ENCODE data around the gene FAM76A.

The FAM76A gene

DNA sequence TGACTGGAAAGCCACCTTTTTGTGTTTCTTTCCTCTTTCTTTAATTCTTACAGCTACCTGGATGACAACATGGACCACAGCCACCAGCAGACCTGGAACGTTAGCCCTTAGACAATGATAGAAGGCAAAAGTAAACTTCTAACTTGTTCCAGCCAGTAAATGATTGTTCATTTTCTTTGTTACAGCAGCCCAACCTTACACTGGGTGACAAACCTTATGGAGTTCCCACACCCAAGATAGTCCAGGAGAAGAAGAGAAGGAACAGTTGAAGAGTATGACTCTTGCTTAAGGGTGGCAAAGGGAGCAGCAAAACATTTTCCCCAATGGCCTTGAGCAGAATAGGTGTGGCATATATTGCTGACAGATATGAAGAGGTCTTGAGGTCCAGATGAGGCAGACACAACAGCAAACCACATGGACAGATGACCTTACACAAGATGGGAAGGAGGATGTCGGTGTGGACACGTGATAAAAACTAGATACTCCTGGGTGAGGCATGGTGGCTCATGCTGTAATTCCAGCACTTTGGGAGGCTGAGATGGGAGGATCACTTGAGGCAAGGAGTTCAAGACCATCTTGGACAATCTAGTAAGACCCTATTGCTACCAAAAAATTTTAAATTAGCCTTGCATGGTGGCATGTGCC lies 11.8 kb upstream of the FAM76A start:
- no peaks in the 10 kb centered on the region for H3K27me3 ChIP-seq (ENCODE audit: control insufficient read depth in 3 of 3, insufficient read depth in 3 of 3, low read depth in 1 of 3, low read length in 3 of 3)
- WGBS, 2 donors (ENCODE audit: extremely low coverage in 2 of 2, insufficient read length in 2 of 2, insufficient replicate concordance in 1 of 2) = no CpG with 5 or more reads among the region's 3 CpGs
- H2BK15ac ChIP-seq (ENCODE audit: low read length) = no peak overlapping the region
- H3K4me1 ChIP-seq (ENCODE audit: control insufficient read depth in 2 of 2, insufficient read depth in 1 of 2, low read depth in 1 of 2, low read length in 2 of 2) = peaks cover 0 to 2% of the 10 kb centered on the region in 2 donors
- no peak overlapping the region for H3K4me3 ChIP-seq (ENCODE audit: low read length in 2 of 2)
- H3K9ac ChIP-seq (ENCODE audit: low read depth, low read length, poor library complexity) = peak overlapping the region; percentile 12
- H3K4me2 ChIP-seq (ENCODE audit: insufficient read depth, low read length, poor library complexity, severe bottlenecking) = no peak overlapping the region
- H3K79me1 ChIP-seq (ENCODE audit: low read depth, low read length) = no peaks in the 10 kb centered on the region
- H3K4ac ChIP-seq (ENCODE audit: low read length) = no peak overlapping the region
- no peak overlapping the region for H3K23ac ChIP-seq (ENCODE audit: low read depth, low read length, poor library complexity)
- no peak overlapping the region for H3K27ac ChIP-seq (replicated peaks; ENCODE audit: low read length)
- no peak overlapping the region for H2BK5ac ChIP-seq (ENCODE audit: low read length)
- no peak overlapping the region for H2BK120ac ChIP-seq (ENCODE audit: low read depth, low read length)
- H3K18ac ChIP-seq (ENCODE audit: low read length) = no peak overlapping the region
- H4K8ac ChIP-seq (ENCODE audit: low read depth, low read length) = no peak overlapping the region
- no peak overlapping the region for H2AK5ac ChIP-seq (ENCODE audit: low read depth, low read length)
- no peak overlapping the region for H4K91ac ChIP-seq (ENCODE audit: low read depth, low read length, poor library complexity)
- no peak overlapping the region for H3K14ac ChIP-seq (ENCODE audit: low read length)
- no peaks in the 10 kb centered on the region for H3K36me3 ChIP-seq (replicated peaks in 1 of 2; ENCODE audit: control insufficient read depth in 2 of 2, insufficient read depth in 2 of 2, low read length in 2 of 2)
- no peak overlapping the region for H2BK12ac ChIP-seq (ENCODE audit: low read length)
- peaks cover 2 to 7% of the 10 kb centered on the region in 2 donors for H3K9me3 ChIP-seq (replicated peaks in 1 of 2; ENCODE audit: control insufficient read depth in 2 of 2, insufficient read depth in 1 of 2, low read depth in 1 of 2, low read length in 2 of 2)
- peak overlapping the region; percentile 46 for H2AFZ ChIP-seq (ENCODE audit: low read length)
- DNase-seq (ENCODE audit: low spot score) = no peak

DNA sequence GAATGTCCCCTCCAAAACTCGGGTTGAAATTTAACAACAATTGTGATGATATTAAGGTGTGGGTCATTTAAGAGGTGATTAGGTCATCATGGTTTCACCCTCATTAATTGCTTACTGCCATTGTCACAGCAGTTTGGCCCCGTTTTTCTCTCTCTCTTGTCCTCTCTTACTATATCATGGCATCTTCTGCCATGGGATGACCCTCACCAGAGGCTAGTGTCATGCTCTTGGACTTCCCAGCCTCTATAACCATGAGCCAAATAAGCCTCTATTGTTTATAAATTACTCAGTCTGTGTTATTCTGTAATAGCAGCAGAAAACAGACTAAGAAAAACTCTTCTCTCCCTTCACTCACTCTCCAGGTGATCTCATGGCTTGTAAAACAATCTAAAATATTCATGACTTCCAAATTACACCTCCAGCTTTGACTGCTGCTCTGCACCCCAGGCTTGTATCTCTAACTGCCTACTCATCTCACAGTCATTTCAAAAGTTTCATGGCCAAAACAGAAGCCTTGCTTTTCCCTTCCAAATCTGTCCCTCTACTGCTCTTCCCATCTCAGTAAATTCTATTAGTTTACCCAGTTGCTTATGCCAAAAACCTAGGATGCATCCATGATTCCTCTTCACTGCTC lies 9.4 kb upstream of the FAM76A start:
- no peak overlapping the region for H3K27ac ChIP-seq (replicated peaks; ENCODE audit: low read length)
- H3K9me3 ChIP-seq (replicated peaks in 1 of 2; ENCODE audit: control insufficient read depth in 2 of 2, insufficient read depth in 1 of 2, low read depth in 1 of 2, low read length in 2 of 2) = peaks cover 2 to 7% of the 10 kb centered on the region in 2 donors
- WGBS, 2 donors (ENCODE audit: extremely low coverage in 2 of 2, insufficient read length in 2 of 2, insufficient replicate concordance in 1 of 2) = no CpG with 5 or more reads among the region's 2 CpGs
- no peak overlapping the region for H4K91ac ChIP-seq (ENCODE audit: low read depth, low read length, poor library complexity)
- H2BK12ac ChIP-seq (ENCODE audit: low read length) = no peak overlapping the region
- H2AFZ ChIP-seq (ENCODE audit: low read length) = no peak overlapping the region
- no peak overlapping the region for H2BK120ac ChIP-seq (ENCODE audit: low read depth, low read length)
- H3K36me3 ChIP-seq (replicated peaks in 1 of 2; ENCODE audit: control insufficient read depth in 2 of 2, insufficient read depth in 2 of 2, low read length in 2 of 2) = no peaks in the 10 kb centered on the region
- no peak overlapping the region for H3K14ac ChIP-seq (ENCODE audit: low read length)
- no peaks in the 10 kb centered on the region for H3K27me3 ChIP-seq (ENCODE audit: control insufficient read depth in 3 of 3, insufficient read depth in 3 of 3, low read depth in 1 of 3, low read length in 3 of 3)
- H3K4ac ChIP-seq (ENCODE audit: low read length) = no peak overlapping the region
- no peak overlapping the region for H3K18ac ChIP-seq (ENCODE audit: low read length)
- no peak overlapping the region for H3K23ac ChIP-seq (ENCODE audit: low read depth, low read length, poor library complexity)
- H3K4me3 ChIP-seq (ENCODE audit: low read length in 2 of 2) = no peak overlapping the region
- DNase-seq (ENCODE audit: low spot score) = no peak
- no peak overlapping the region for H2AK5ac ChIP-seq (ENCODE audit: low read depth, low read length)
- no peaks in the 10 kb centered on the region for H3K79me1 ChIP-seq (ENCODE audit: low read depth, low read length)
- no peak overlapping the region for H4K8ac ChIP-seq (ENCODE audit: low read depth, low read length)
- peaks cover 3 to 4% of the 10 kb centered on the region in 2 donors for H3K4me1 ChIP-seq (ENCODE audit: control insufficient read depth in 2 of 2, insufficient read depth in 1 of 2, low read depth in 1 of 2, low read length in 2 of 2)
- no peak overlapping the region for H2BK5ac ChIP-seq (ENCODE audit: low read length)
- H3K4me2 ChIP-seq (ENCODE audit: insufficient read depth, low read length, poor library complexity, severe bottlenecking) = no peak overlapping the region
- no peak overlapping the region for H2BK15ac ChIP-seq (ENCODE audit: low read length)
- no peak overlapping the region for H3K9ac ChIP-seq (ENCODE audit: low read depth, low read length, poor library complexity)

DNA sequence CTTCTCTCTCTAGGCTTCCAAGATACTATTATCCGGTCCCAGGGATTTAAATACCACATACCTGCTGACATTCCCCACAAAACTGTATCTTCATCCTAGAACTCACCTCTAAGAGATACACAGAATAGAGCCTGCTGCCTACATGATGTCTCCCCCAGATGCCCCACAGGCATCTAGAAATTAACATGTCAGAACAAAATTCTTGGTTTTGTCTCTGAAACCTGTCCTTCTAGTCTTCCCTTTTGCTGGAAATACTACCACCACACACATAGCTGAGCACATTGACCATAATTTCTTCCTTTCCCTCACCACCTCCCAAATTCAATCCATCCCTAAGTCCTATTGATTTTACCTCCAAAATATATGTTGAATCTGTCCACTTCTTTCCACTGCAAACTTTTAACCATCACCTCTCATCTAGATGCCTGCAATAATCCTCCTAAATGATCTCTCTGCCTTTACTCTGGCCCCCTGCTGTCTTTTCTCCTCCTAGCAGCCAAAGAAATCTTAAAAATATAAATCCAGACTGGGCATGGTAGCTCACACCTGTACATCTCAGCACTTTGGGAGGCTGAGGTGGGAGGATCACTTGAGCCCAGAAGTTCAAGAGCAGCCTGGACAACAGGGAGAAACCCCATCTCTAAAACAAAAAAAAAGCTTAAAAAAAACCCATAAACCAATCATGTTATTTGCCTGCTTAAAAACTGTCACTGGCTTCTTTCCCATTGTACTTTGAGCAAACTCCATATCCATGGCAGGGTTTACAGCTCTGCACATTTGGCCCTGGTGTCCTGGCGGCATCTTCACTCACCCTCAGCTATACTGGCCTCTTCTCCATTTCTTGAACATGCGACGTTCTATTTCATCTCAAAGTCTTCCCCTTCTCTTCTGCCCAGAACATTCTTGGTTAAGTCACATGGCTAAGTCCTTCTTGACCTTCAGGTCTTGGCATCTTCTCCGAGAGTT lies 6.2 kb upstream of the FAM76A start:
- Histone ChIP-seq H3K4ac (ENCODE audit: low read length) (no peak overlapping the region), H3K9ac (ENCODE audit: low read depth, low read length, poor library complexity) (no peak overlapping the region), H3K79me1 (ENCODE audit: low read depth, low read length) (no peaks in the 10 kb centered on the region), H2AK5ac (ENCODE audit: low read depth, low read length) (no peak overlapping the region), H3K36me3 (replicated peaks in 1 of 2; ENCODE audit: control insufficient read depth in 2 of 2, insufficient read depth in 2 of 2, low read length in 2 of 2) (no peaks in the 10 kb centered on the region), H3K9me3 (replicated peaks in 1 of 2; ENCODE audit: control insufficient read depth in 2 of 2, insufficient read depth in 1 of 2, low read depth in 1 of 2, low read length in 2 of 2) (peaks cover 2 to 7% of the 10 kb centered on the region in 2 donors), H2BK120ac (ENCODE audit: low read depth, low read length) (no peak overlapping the region), H2BK5ac (ENCODE audit: low read length) (no peak overlapping the region), H3K23ac (ENCODE audit: low read depth, low read length, poor library complexity) (no peak overlapping the region), H3K27me3 (ENCODE audit: control insufficient read depth in 3 of 3, insufficient read depth in 3 of 3, low read depth in 1 of 3, low read length in 3 of 3) (no peaks in the 10 kb centered on the region), H2AFZ (ENCODE audit: low read length) (peak overlapping the region; percentile 65), H3K14ac (ENCODE audit: low read length) (no peak overlapping the region), H4K91ac (ENCODE audit: low read depth, low read length, poor library complexity) (no peak overlapping the region), H3K27ac (replicated peaks; ENCODE audit: low read length) (no peak overlapping the region), H4K8ac (ENCODE audit: low read depth, low read length) (no peak overlapping the region), H3K18ac (ENCODE audit: low read length) (no peak overlapping the region), H3K4me2 (ENCODE audit: insufficient read depth, low read length, poor library complexity, severe bottlenecking) (no peak overlapping the region), H3K4me1 (ENCODE audit: control insufficient read depth in 2 of 2, insufficient read depth in 1 of 2, low read depth in 1 of 2, low read length in 2 of 2) (peaks cover 2 to 5% of the 10 kb centered on the region in 2 donors), H3K4me3 (ENCODE audit: low read length in 2 of 2) (no peak overlapping the region), H2BK12ac (ENCODE audit: low read length) (no peak overlapping the region), H2BK15ac (ENCODE audit: low read length) (no peak overlapping the region)
- DNase-seq (ENCODE audit: low spot score) = no peak
- WGBS, 2 donors (ENCODE audit: extremely low coverage in 2 of 2, insufficient read length in 2 of 2, insufficient replicate concordance in 1 of 2) = no CpG with 5 or more reads among the region's 5 CpGs

DNA sequence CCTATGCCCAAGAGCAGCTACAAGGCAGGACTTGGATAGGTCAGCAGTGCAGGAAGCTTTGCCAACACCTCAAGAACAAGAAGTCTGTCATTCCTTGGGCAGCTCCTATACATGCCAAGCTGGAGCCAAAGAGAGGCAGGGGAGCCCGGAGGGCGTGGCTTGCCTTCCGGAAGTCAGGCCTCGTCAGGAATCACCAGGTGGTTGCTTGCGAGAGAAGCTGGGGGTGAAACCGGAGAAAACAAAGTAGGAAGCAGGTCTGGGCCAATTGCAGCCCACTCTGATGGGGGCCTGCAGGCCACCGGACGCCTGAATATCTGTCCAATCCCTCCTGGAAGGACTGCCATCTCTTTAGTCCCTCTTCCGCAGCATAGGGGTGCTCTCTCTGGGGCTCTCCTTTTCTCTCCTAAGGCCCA lies 794 bp upstream of the FAM76A start:
- peak overlapping the region; percentile 84 for H3K27ac ChIP-seq (replicated peaks; ENCODE audit: low read length)
- no CpG with 5 or more reads among the region's 9 CpGs for WGBS, 2 donors (ENCODE audit: extremely low coverage in 2 of 2, insufficient read length in 2 of 2, insufficient replicate concordance in 1 of 2)
- peak overlapping the region in 1 of 2 donors; percentile 41 for H3K4me3 ChIP-seq (ENCODE audit: low read length in 2 of 2)
- H3K36me3 ChIP-seq (replicated peaks in 1 of 2; ENCODE audit: control insufficient read depth in 2 of 2, insufficient read depth in 2 of 2, low read length in 2 of 2) = peaks cover 1 to 20% of the 10 kb centered on the region in 2 donors
- no peak overlapping the region for H3K4ac ChIP-seq (ENCODE audit: low read length)
- H2BK120ac ChIP-seq (ENCODE audit: low read depth, low read length) = no peak overlapping the region
- H3K4me1 ChIP-seq (ENCODE audit: control insufficient read depth in 2 of 2, insufficient read depth in 1 of 2, low read depth in 1 of 2, low read length in 2 of 2) = peaks cover 7 to 16% of the 10 kb centered on the region in 2 donors
- no peak overlapping the region for H3K23ac ChIP-seq (ENCODE audit: low read depth, low read length, poor library complexity)
- no peak overlapping the region for H2BK5ac ChIP-seq (ENCODE audit: low read length)
- H3K79me1 ChIP-seq (ENCODE audit: low read depth, low read length) = no peaks in the 10 kb centered on the region
- H2BK15ac ChIP-seq (ENCODE audit: low read length) = peak overlapping the region; percentile 28
- no peaks in the 10 kb centered on the region for H3K9me3 ChIP-seq (replicated peaks in 1 of 2; ENCODE audit: control insufficient read depth in 2 of 2, insufficient read depth in 1 of 2, low read depth in 1 of 2, low read length in 2 of 2)
- H3K4me2 ChIP-seq (ENCODE audit: insufficient read depth, low read length, poor library complexity, severe bottlenecking) = peak overlapping the region; percentile 27
- H3K14ac ChIP-seq (ENCODE audit: low read length) = no peak overlapping the region
- no peaks in the 10 kb centered on the region for H3K27me3 ChIP-seq (ENCODE audit: control insufficient read depth in 3 of 3, insufficient read depth in 3 of 3, low read depth in 1 of 3, low read length in 3 of 3)
- H2AK5ac ChIP-seq (ENCODE audit: low read depth, low read length) = peak overlapping the region; percentile 68
- H2BK12ac ChIP-seq (ENCODE audit: low read length) = no peak overlapping the region
- H3K18ac ChIP-seq (ENCODE audit: low read length) = peak overlapping the region; percentile 86
- H4K8ac ChIP-seq (ENCODE audit: low read depth, low read length) = no peak overlapping the region
- no peak overlapping the region for H3K9ac ChIP-seq (ENCODE audit: low read depth, low read length, poor library complexity)
- DNase-seq (ENCODE audit: low spot score) = no peak
- H4K91ac ChIP-seq (ENCODE audit: low read depth, low read length, poor library complexity) = no peak overlapping the region
- peak overlapping the region; percentile 89 for H2AFZ ChIP-seq (ENCODE audit: low read length)
